GM23248 (cell line): ENCODE measurements around the gene ART4.

ENCODE experiments used
- EZH2 ChIP-seq: fragments of 200-600 bp; sonication (generic); IDR thresholded peaks from 2 replicates; pipeline ENCODE4 v1.6.1; 2018; ENCODE audit warnings: antibody characterized with exemption, mild to moderate bottlenecking; ENCODE audit not compliant: insufficient read depth, poor library complexity, severe bottlenecking
- EZH2phosphoT487 ChIP-seq: fragments of 200-600 bp; sonication (generic); IDR thresholded peaks from 2 replicates; pipeline ENCODE4 v1.6.1; 2018; ENCODE audit warnings: antibody characterized with exemption, moderate library complexity, mild to moderate bottlenecking, low read depth; ENCODE audit not compliant: insufficient read depth

DNA sequence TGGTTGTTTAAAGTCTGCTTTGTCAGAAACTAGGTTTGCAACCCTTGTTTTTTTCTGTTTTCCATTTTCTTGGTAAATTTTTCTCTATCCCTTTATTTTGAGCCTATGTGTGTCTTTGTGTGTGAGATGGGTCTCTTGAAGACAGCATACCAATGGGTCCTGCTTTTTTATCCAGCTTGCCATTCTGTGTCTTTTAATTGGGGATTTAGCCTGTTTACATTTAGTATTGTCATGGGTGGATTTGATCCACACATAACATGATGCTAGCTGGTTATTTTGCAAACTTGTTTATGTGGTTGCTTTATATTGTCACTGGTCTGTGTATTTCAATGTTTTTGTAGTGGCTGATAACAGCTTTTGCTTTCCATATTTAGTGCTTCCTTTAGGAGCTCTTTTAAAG lies 17.2 kb upstream of the ART4 start:
- TF ChIP-seq EZH2: no peak
- no peak for TF ChIP-seq EZH2phosphoT487
